Measurements from ENCODE around the gene OR9G1.
"Not testable (repeated sequence)": the region's sequence is repeated elsewhere in the genome, so short reads cannot be mapped to it uniquely, and the experiment has no call there.

OR9G1 gene, protein sequence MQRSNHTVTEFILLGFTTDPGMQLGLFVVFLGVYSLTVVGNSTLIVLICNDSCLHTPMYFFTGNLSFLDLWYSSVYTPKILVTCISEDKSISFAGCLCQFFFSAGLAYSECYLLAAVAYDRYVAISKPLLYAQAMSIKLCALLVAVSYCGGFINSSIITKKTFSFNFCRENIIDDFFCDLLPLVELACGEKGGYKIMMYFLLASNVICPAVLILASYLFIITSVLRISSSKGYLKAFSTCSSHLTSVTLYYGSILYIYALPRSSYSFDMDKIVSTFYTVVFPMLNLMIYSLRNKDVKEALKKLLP

GRCh38 chr11:56698795-56699194 is at the start of gene OR9G1:
TSS of gene OR9G1 (plus strand) at chr11:56699095. CDS start at chr11:56700388, 1,293 bp downstream.
- Histone ChIP-seq H3K27me3 (ENCODE audit: low read depth, low read length) (no peaks in the 10 kb centered on the region), H3K4me1 (ENCODE audit: control insufficient read depth in 1 of 2, insufficient read depth in 2 of 2, low read length in 2 of 2) (no peaks in the 10 kb centered on the region), H3K9me3 (ENCODE audit: control insufficient read depth in 1 of 2, low read length in 2 of 2) (no peaks in the 10 kb centered on the region), H3K27ac (ENCODE audit: low read length) (no peak within 1 kb of the TSS), H3K36me3 (ENCODE audit: control insufficient read depth in 1 of 2, insufficient read depth in 2 of 2, low read length in 2 of 2) (no peaks in the 10 kb centered on the region), H3K4me3 (ENCODE audit: low read depth in 1 of 2, low read length in 2 of 2) (no peak within 1 kb of the TSS)

GRCh38 chr11:56659755-56660154 is 39.1 kb upstream of the OR9G1 start:
- Histone ChIP-seq H3K4me3 (ENCODE audit: low read depth in 1 of 2, low read length in 2 of 2) (no peak overlapping the region), H3K9me3 (ENCODE audit: control insufficient read depth in 1 of 2, low read length in 2 of 2) (no peaks in the 10 kb centered on the region), H3K27me3 (ENCODE audit: low read depth, low read length) (no peaks in the 10 kb centered on the region), H3K36me3 (ENCODE audit: control insufficient read depth in 1 of 2, insufficient read depth in 2 of 2, low read length in 2 of 2) (no peaks in the 10 kb centered on the region), H3K4me1 (ENCODE audit: control insufficient read depth in 1 of 2, insufficient read depth in 2 of 2, low read length in 2 of 2) (no peaks in the 10 kb centered on the region), H3K27ac (ENCODE audit: low read length) (no peak overlapping the region)

DNA sequence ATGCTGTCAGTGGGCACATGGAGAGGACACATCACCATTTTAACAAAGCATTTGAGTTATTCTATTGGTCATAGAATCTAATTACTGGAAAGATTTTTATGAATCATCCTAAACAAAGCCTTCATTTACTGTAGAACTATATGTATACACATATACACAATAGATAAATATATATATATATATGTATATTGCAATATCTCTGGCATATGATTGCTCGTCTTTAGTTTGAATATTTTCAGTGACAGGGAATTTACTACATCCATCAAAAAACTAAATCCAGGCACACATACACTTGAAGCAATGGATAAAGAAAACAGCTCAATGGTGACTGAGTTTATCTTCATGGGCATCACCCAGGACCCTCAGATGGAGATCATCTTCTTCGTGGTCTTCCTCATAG is 35.5 kb upstream of the OR9G1 start, which contains the start of gene OR5AR1:
OR5AR1 (plus strand) TSS at position 301 of the 400 bp plus-strand sequence; CDS start at position 301, 0 bp downstream.
- Histone ChIP-seq H3K36me3 (ENCODE audit: control insufficient read depth in 1 of 2, insufficient read depth in 2 of 2, low read length in 2 of 2) (no peaks in the 10 kb centered on the region), H3K27me3 (ENCODE audit: low read depth, low read length) (no peaks in the 10 kb centered on the region), H3K27ac (ENCODE audit: low read length) (no peak within 1 kb of the TSS), H3K4me3 (ENCODE audit: low read depth in 1 of 2, low read length in 2 of 2) (no peak within 1 kb of the TSS), H3K9me3 (ENCODE audit: control insufficient read depth in 1 of 2, low read length in 2 of 2) (no peaks in the 10 kb centered on the region), H3K4me1 (ENCODE audit: control insufficient read depth in 1 of 2, insufficient read depth in 2 of 2, low read length in 2 of 2) (no peaks in the 10 kb centered on the region)

GRCh38 chr11:56670984-56671383 is 27.9 kb upstream of the OR9G1 start:
- Histone ChIP-seq H3K27me3 (ENCODE audit: low read depth, low read length) (no peaks in the 10 kb centered on the region), H3K4me3 (ENCODE audit: low read depth in 1 of 2, low read length in 2 of 2) (no peak overlapping the region), H3K4me1 (ENCODE audit: control insufficient read depth in 1 of 2, insufficient read depth in 2 of 2, low read length in 2 of 2) (no peaks in the 10 kb centered on the region), H3K36me3 (ENCODE audit: control insufficient read depth in 1 of 2, insufficient read depth in 2 of 2, low read length in 2 of 2) (no peaks in the 10 kb centered on the region), H3K27ac (ENCODE audit: low read length) (no peak overlapping the region), H3K9me3 (ENCODE audit: control insufficient read depth in 1 of 2, low read length in 2 of 2) (peaks cover 0 to 7% of the 10 kb centered on the region in 2 donors)

DNA sequence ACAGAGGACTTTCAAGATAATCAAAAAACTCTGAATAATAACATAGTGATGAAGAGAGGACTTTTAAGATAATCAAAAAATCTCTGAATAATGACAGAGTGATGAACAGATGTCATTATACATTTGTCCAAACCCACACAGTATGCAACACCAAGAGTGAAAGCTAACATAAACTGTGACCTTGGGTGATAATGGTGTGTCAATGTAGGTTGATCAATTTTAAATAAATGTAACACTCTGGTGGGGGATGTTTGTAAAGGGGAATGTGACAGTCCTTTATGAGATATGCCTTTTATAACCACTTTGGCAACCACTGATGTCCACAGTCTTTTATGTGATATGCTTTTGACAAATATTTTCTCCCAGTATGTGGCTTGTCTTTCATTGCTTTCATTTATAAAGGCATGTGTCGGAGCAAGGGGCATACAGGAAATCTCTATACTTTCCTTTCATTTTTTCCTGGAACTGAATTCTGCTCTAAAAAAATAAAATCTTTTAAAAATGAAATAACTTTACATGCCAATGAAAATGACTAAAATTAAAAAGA is 10.3 kb upstream of the OR9G1 start:
- Histone ChIP-seq H3K4me1 (ENCODE audit: control insufficient read depth in 1 of 2, insufficient read depth in 2 of 2, low read length in 2 of 2) (no peaks in the 10 kb centered on the region), H3K36me3 (ENCODE audit: control insufficient read depth in 1 of 2, insufficient read depth in 2 of 2, low read length in 2 of 2) (no peaks in the 10 kb centered on the region), H3K27ac (ENCODE audit: low read length) (no peak overlapping the region), H3K9me3 (ENCODE audit: control insufficient read depth in 1 of 2, low read length in 2 of 2) (no peaks in the 10 kb centered on the region), H3K27me3 (ENCODE audit: low read depth, low read length) (no peaks in the 10 kb centered on the region), H3K4me3 (ENCODE audit: low read depth in 1 of 2, low read length in 2 of 2) (no peak overlapping the region)

DNA sequence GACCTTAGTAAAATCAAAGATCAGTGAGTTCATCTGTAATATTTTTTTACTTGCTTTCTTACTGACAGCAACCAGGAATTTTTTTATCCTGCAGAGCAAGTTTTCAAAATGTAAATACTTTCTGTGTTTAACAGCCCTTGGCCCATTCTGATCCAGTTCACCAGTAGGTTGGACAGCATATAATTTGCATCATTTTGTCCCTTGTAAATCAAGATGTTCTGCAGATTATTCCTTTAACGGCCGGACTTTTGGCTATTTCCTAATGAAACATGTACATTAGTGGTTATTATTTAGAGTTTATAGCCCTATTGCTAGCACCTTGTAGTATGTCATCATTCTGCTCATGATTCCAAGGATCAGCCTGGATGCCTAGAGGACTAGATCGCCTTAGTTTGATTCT is 7.7 kb upstream of the OR9G1 start:
- H3K27ac ChIP-seq (ENCODE audit: low read length); H3K4me1 ChIP-seq (ENCODE audit: control insufficient read depth in 1 of 2, insufficient read depth in 2 of 2, low read length in 2 of 2); H3K36me3 ChIP-seq (ENCODE audit: control insufficient read depth in 1 of 2, insufficient read depth in 2 of 2, low read length in 2 of 2); H3K4me3 ChIP-seq (ENCODE audit: low read depth in 1 of 2, low read length in 2 of 2); H3K9me3 ChIP-seq (ENCODE audit: control insufficient read depth in 1 of 2, low read length in 2 of 2); H3K27me3 ChIP-seq (ENCODE audit: low read depth, low read length): not testable (repeated sequence)

DNA sequence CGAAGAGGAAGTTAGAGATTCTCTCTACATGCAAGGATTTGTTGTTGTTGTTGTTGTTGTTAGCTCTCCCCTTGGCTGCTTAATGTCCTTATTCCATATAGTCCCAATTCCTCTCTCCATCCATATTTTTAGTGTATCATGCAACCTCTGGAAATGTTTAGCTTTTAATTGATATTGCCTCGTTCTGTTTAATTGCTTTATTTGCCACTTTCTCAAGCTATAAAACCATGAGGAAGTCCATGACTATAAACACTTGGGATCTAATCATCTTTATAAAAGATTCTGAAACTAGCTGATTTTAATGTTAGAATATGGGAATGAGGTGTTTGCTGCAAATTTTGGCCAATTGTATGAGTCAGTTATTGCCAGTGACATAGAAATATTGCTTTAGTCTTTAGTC is 5.5 kb upstream of the OR9G1 start:
- Histone ChIP-seq H3K4me3 (ENCODE audit: low read depth in 1 of 2, low read length in 2 of 2) (no peak overlapping the region), H3K27ac (ENCODE audit: low read length) (no peak overlapping the region), H3K9me3 (ENCODE audit: control insufficient read depth in 1 of 2, low read length in 2 of 2) (no peaks in the 10 kb centered on the region), H3K36me3 (ENCODE audit: control insufficient read depth in 1 of 2, insufficient read depth in 2 of 2, low read length in 2 of 2) (no peaks in the 10 kb centered on the region), H3K27me3 (ENCODE audit: low read depth, low read length) (no peaks in the 10 kb centered on the region), H3K4me1 (ENCODE audit: control insufficient read depth in 1 of 2, insufficient read depth in 2 of 2, low read length in 2 of 2) (no peaks in the 10 kb centered on the region)

GRCh38 chr11:56700242-56700913 is 1.5 kb downstream of the OR9G1 start:
- Histone ChIP-seq H3K27ac (ENCODE audit: low read length) (no peak overlapping the region), H3K4me3 (ENCODE audit: low read depth in 1 of 2, low read length in 2 of 2) (no peak overlapping the region), H3K9me3 (ENCODE audit: control insufficient read depth in 1 of 2, low read length in 2 of 2) (no peaks in the 10 kb centered on the region), H3K36me3 (ENCODE audit: control insufficient read depth in 1 of 2, insufficient read depth in 2 of 2, low read length in 2 of 2) (no peaks in the 10 kb centered on the region), H3K27me3 (ENCODE audit: low read depth, low read length) (no peaks in the 10 kb centered on the region), H3K4me1 (ENCODE audit: control insufficient read depth in 1 of 2, insufficient read depth in 2 of 2, low read length in 2 of 2) (no peaks in the 10 kb centered on the region)

- H3K27ac ChIP-seq (ENCODE audit: low read length), result no peak overlapping the region
- H3K4me3 ChIP-seq (ENCODE audit: low read depth in 1 of 2, low read length in 2 of 2), result no peak overlapping the region
- no peaks in the 10 kb centered on the region for H3K9me3 ChIP-seq (ENCODE audit: control insufficient read depth in 1 of 2, low read length in 2 of 2)
- no peaks in the 10 kb centered on the region for H3K4me1 ChIP-seq (ENCODE audit: control insufficient read depth in 1 of 2, insufficient read depth in 2 of 2, low read length in 2 of 2)
- no peaks in the 10 kb centered on the region for H3K36me3 ChIP-seq (ENCODE audit: control insufficient read depth in 1 of 2, insufficient read depth in 2 of 2, low read length in 2 of 2)
- H3K27me3 ChIP-seq (ENCODE audit: low read depth, low read length), result no peaks in the 10 kb centered on the region
These were observed 2.1 kb downstream of the OR9G1 start for GRCh38 chr11:56700914-56701485.

DNA sequence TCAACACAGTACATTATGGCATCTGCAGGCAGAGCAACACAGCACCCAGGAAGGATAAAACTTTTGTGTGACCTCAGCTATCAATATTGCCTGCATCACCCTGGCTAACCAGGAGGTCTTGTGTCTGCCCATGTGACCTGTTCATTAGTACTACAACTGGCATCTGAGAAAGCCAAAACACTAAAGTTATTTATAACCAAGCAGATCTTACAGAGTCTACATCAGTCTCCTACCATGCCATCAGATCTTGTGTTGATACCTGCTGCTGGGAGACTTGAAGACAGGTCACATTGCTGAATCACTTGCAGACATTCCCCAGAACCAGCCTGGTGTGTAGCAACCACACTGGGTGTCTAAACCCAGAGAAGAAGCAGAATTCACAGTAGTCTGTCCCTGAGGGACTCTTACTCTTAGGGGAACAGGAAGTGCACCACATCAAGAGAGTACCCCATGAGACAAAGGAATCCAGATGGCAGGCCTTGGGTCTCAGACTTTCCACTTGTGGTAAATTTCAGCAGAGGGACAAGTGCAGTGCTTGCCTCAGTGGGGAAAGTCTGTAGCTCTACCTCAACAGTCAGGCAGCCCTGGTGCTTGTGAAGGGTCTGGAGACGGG is 7.0 kb downstream of the OR9G1 start:
- no peak overlapping the region for H3K27ac ChIP-seq (ENCODE audit: low read length)
- no peak overlapping the region for H3K4me3 ChIP-seq (ENCODE audit: low read depth in 1 of 2, low read length in 2 of 2)
- peaks cover 0 to 8% of the 10 kb centered on the region in 2 donors for H3K9me3 ChIP-seq (ENCODE audit: control insufficient read depth in 1 of 2, low read length in 2 of 2)
- H3K36me3 ChIP-seq (ENCODE audit: control insufficient read depth in 1 of 2, insufficient read depth in 2 of 2, low read length in 2 of 2), result no peaks in the 10 kb centered on the region
- no peaks in the 10 kb centered on the region for H3K27me3 ChIP-seq (ENCODE audit: low read depth, low read length)
- H3K4me1 ChIP-seq (ENCODE audit: control insufficient read depth in 1 of 2, insufficient read depth in 2 of 2, low read length in 2 of 2), result no peaks in the 10 kb centered on the region

DNA sequence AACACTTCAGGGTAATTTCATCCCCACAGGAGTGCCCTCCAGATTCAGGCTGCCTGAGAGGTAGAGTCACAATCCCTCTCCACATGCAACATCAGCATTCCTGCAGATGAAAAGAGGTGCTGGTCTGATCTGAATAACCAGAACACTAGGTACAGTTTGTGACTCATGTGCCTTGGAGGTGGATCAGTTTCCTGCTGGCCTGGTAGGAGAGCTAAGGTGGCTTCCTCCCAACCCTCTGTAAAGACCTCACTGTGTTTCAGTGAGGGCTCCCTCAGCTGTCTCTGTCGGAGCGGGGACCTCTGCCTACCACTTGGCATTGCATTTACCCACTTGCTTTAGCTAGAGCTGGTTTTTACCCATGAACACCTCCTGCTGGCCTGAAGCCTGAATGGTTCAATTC is 7.6 kb downstream of the OR9G1 start:
- no peaks in the 10 kb centered on the region for H3K4me1 ChIP-seq (ENCODE audit: control insufficient read depth in 1 of 2, insufficient read depth in 2 of 2, low read length in 2 of 2)
- no peak overlapping the region for H3K27ac ChIP-seq (ENCODE audit: low read length)
- no peak overlapping the region for H3K4me3 ChIP-seq (ENCODE audit: low read depth in 1 of 2, low read length in 2 of 2)
- H3K9me3 ChIP-seq (ENCODE audit: control insufficient read depth in 1 of 2, low read length in 2 of 2), result peaks cover 0 to 8% of the 10 kb centered on the region in 2 donors
- H3K27me3 ChIP-seq (ENCODE audit: low read depth, low read length), result no peaks in the 10 kb centered on the region
- H3K36me3 ChIP-seq (ENCODE audit: control insufficient read depth in 1 of 2, insufficient read depth in 2 of 2, low read length in 2 of 2), result no peaks in the 10 kb centered on the region
